Muscle layer of colon (tissue), 2 donors: ENCODE measurements around the gene PCGF2.

Source experiments
- H3K27ac ChIP-seq: one replicate; pipeline ENCODE4 v1.7.0; 2013; ENCODE audit warnings: low read depth, mild to moderate bottlenecking, low read length, moderate library complexity
- H3K27me3 ChIP-seq, 2 donors: one replicate each; pipeline ENCODE4 v1.7.0; 2013; ENCODE audit warnings: low read length in 2 of 2, mild to moderate bottlenecking in 2 of 2; ENCODE audit not compliant: insufficient read depth in 2 of 2, control insufficient read depth in 1 of 2
- H3K36me3 ChIP-seq: one replicate; pipeline ENCODE4 v1.7.0; 2013; ENCODE audit warnings: mild to moderate bottlenecking, low read length; ENCODE audit not compliant: insufficient read depth
- H3K4me1 ChIP-seq: one replicate; pipeline ENCODE4 v1.7.0; 2013; ENCODE audit warnings: mild to moderate bottlenecking, low read length; ENCODE audit not compliant: insufficient read depth
- H3K4me3 ChIP-seq, 2 donors: one replicate each; pipeline ENCODE4 v1.7.0; 2013; ENCODE audit warnings: low read length in 2 of 2, low read depth in 1 of 2, mild to moderate bottlenecking in 1 of 2, moderate library complexity in 1 of 2
- H3K9ac ChIP-seq: one replicate; pipeline ENCODE4 v1.7.0; 2013; ENCODE audit warnings: low read length
- H3K9me3 ChIP-seq: one replicate; pipeline ENCODE4 v1.7.0; 2013; ENCODE audit warnings: mild to moderate bottlenecking, low read length
- donor health status: abdominal sarcoma.
- donor health status: Adenocarcinoma of cecum.

Gene PCGF2

GRCh38 chr17:38711792-38712571 lies 36.2 kb downstream of the PCGF2 start:
- H3K27ac ChIP-seq: no peak overlapping the region
- peaks cover 79% of the 10 kb centered on the region for H3K36me3 ChIP-seq
- H3K9me3 ChIP-seq: no peaks in the 10 kb centered on the region
- H3K27me3 ChIP-seq: no peaks in the 10 kb centered on the region
- H3K9ac ChIP-seq: no peak overlapping the region
- H3K4me1 ChIP-seq: peaks cover 4% of the 10 kb centered on the region
- no peak overlapping the region for H3K4me3 ChIP-seq

- Histone ChIP-seq H3K36me3 (peaks cover 69% of the 10 kb centered on the region), H3K9ac (no peak overlapping the region), H3K9me3 (no peaks in the 10 kb centered on the region), H3K27me3 (no peaks in the 10 kb centered on the region), H3K27ac (no peak overlapping the region), H3K4me3 (no peak overlapping the region), H3K4me1 (peaks cover 12% of the 10 kb centered on the region)
Observed at GRCh38 chr17:38710985-38711384, 37.2 kb downstream of the PCGF2 start.

GRCh38 chr17:38710604-38710962 lies 37.6 kb downstream of the PCGF2 start:
- H3K9me3 ChIP-seq: no peaks in the 10 kb centered on the region

GRCh38 chr17:38709864-38710603 lies 38.1 kb downstream of the PCGF2 start:
- H3K9ac ChIP-seq: no peak overlapping the region
- no peak overlapping the region for H3K27ac ChIP-seq
- no peaks in the 10 kb centered on the region for H3K27me3 ChIP-seq
- H3K4me3 ChIP-seq: no peak overlapping the region
- H3K36me3 ChIP-seq: peaks cover 62% of the 10 kb centered on the region
- H3K9me3 ChIP-seq: no peaks in the 10 kb centered on the region
- peaks cover 12% of the 10 kb centered on the region for H3K4me1 ChIP-seq

More at GRCh38 chr17:38710604-38710962, 37.6 kb downstream of the PCGF2 start:
- no peak overlapping the region for H3K27ac ChIP-seq
- no peaks in the 10 kb centered on the region for H3K27me3 ChIP-seq
- peaks cover 65% of the 10 kb centered on the region for H3K36me3 ChIP-seq
- no peak overlapping the region for H3K4me3 ChIP-seq
- H3K4me1 ChIP-seq: peaks cover 12% of the 10 kb centered on the region
- H3K9ac ChIP-seq: no peak overlapping the region

- Histone ChIP-seq H3K4me1 (peaks cover 15% of the 10 kb centered on the region), H3K27me3 (no peaks in the 10 kb centered on the region), H3K36me3 (peaks cover 60% of the 10 kb centered on the region), H3K4me3 (no peak overlapping the region), H3K9me3 (no peaks in the 10 kb centered on the region), H3K27ac (no peak overlapping the region), H3K9ac (no peak overlapping the region)
Observed at GRCh38 chr17:38709104-38709820, 38.9 kb downstream of the PCGF2 start.

GRCh38 chr17:38707678-38708351 lies 40.3 kb downstream of the PCGF2 start:
- H3K36me3 ChIP-seq: peaks cover 45% of the 10 kb centered on the region
- H3K4me3 ChIP-seq: no peak overlapping the region

GRCh38 chr17:38706505-38707216 lies 41.5 kb downstream of the PCGF2 start:
- peaks cover 34% of the 10 kb centered on the region for H3K36me3 ChIP-seq

More at GRCh38 chr17:38707678-38708351, 40.3 kb downstream of the PCGF2 start:
- Histone ChIP-seq H3K27me3 (no peaks in the 10 kb centered on the region), H3K9ac (no peak overlapping the region), H3K27ac (peak overlapping the region; percentile 1), H3K4me1 (peaks cover 24% of the 10 kb centered on the region), H3K9me3 (no peaks in the 10 kb centered on the region)

GRCh38 chr17:38705803-38706504 lies 42.2 kb downstream of the PCGF2 start:
- peaks cover 34% of the 10 kb centered on the region for H3K4me1 ChIP-seq
- H3K27me3 ChIP-seq: no peaks in the 10 kb centered on the region
- H3K36me3 ChIP-seq: peaks cover 27% of the 10 kb centered on the region
- H3K9me3 ChIP-seq: no peaks in the 10 kb centered on the region
- peak overlapping the region; percentile 65 for H3K9ac ChIP-seq
- peak overlapping the region; percentile 94 for H3K27ac ChIP-seq
- H3K4me3 ChIP-seq: peak overlapping the region; percentile 85 to 98

More at GRCh38 chr17:38706505-38707216, 41.5 kb downstream of the PCGF2 start:
- Histone ChIP-seq H3K4me1 (peaks cover 27% of the 10 kb centered on the region), H3K27ac (peak overlapping the region; percentile 94), H3K9me3 (no peaks in the 10 kb centered on the region), H3K27me3 (no peaks in the 10 kb centered on the region), H3K9ac (peak overlapping the region; percentile 65), H3K4me3 (peak overlapping the region; percentile 85 to 98)

- peak overlapping the region; percentile 94 for H3K27ac ChIP-seq
- no peaks in the 10 kb centered on the region for H3K27me3 ChIP-seq
- H3K4me1 ChIP-seq: peaks cover 35% of the 10 kb centered on the region
- H3K9me3 ChIP-seq: no peaks in the 10 kb centered on the region
- H3K36me3 ChIP-seq: peaks cover 22% of the 10 kb centered on the region
- peak overlapping the region; percentile 85 to 98 for H3K4me3 ChIP-seq
- no peak overlapping the region for H3K9ac ChIP-seq
Observed at GRCh38 chr17:38705523-38705802, 42.7 kb downstream of the PCGF2 start.
